Tibial artery (tissue), 4 donors: Measurements from ENCODE around the gene APOA1.
A peak's percentile ranks its signal among the peaks of the same experiment; 100 is the strongest.

Experiments
- DNase-seq, 2 donors: peaks; one replicate each; pipeline ENCODE4 v3.0.0-alpha.2; 2019
- H3K27ac ChIP-seq, 2 donors: fragments of 200-600 bp; sonication (generic) in 1 of 2; 1 replicate in 1 of 2; 2 replicates in 1 of 2; pipeline ENCODE4 v1.5.1; 2018 to 2019; ENCODE audit warnings: mild to moderate bottlenecking in 1 of 2
- H3K27me3 ChIP-seq, 2 donors: fragments of 200-600 bp; sonication (generic) in 1 of 2; one replicate each; pipeline versions ENCODE4 v1.5.1 to v1.6.0; 2016 to 2019
- H3K36me3 ChIP-seq, 3 donors: fragments of 200-600 bp; sonication (generic) in 2 of 3; one replicate each; pipeline ENCODE4 v1.5.1; 2016 to 2019; ENCODE audit warnings: mild to moderate bottlenecking in 2 of 3
- H3K4me1 ChIP-seq, 4 donors: fragments of 200-600 bp; sonication (generic) in 2 of 4; 1 replicate in 3 of 4; 2 replicates in 1 of 4; pipeline ENCODE4 v1.5.1; 2016 to 2019
- H3K4me3 ChIP-seq, 2 donors: fragments of 200-600 bp; sonication (generic) in 1 of 2; 1 replicate in 1 of 2; 2 replicates in 1 of 2; pipeline ENCODE4 v1.5.1; 2018 to 2019; ENCODE audit warnings: mild to moderate bottlenecking in 2 of 2
- H3K9me3 ChIP-seq, 3 donors: fragments of 200-600 bp; sonication (generic) in 1 of 3; one replicate each; pipeline ENCODE4 v1.5.1; 2016 to 2019
- CTCF ChIP-seq, 2 experiments: fragments of 200-600 bp in 1 of 2; fragments of 450-650 bp in 1 of 2; IDR thresholded peaks; one replicate each; pipeline ENCODE4 v1.5.1; 2017 to 2019; ENCODE audit warnings: antibody characterized with exemption in 2 of 2, mild to moderate bottlenecking in 1 of 2, moderate library complexity in 1 of 2
- intact Hi-C: fragments of 100-400 bp; cut with DNase I; formaldehyde crosslinking; loops from one replicate; pipeline ENCODE4 v1.15.0; 2023; ENCODE audit warnings: low total_unique reads

Gene APOA1

GRCh38 chr11:116787436-116787785 lies 50.0 kb downstream of the APOA1 start:
- no peak for TF ChIP-seq CTCF (IDR thresholded peaks at IDR 0.05)
- no peak for DNase-seq
- intact Hi-C loops = loop anchor here (10.0 kb wide), 1 partner anchor 447 kb away; the partner anchor contains the start of genes PCSK7 and RNF214

GRCh38 chr11:116786966-116787365 lies 50.5 kb downstream of the APOA1 start:
- intact Hi-C loops = loop anchor here (10.0 kb wide), 1 partner anchor 448 kb away; the partner anchor contains the start of genes PCSK7 and RNF214
- peaks cover 43 to 48% (median 46%) of the 10 kb centered on the region in 3 donors for H3K36me3 ChIP-seq
- H3K4me1 ChIP-seq = peaks cover 0 to 35% (median 23%) of the 10 kb centered on the region in 4 donors
- H3K27ac ChIP-seq = peak overlapping the region; percentile 86 to 88
- H3K4me3 ChIP-seq = peak overlapping the region; percentile 98 to 100
- DNase-seq = no peak
- no peak for TF ChIP-seq CTCF (IDR thresholded peaks at IDR 0.05)
- peaks cover 0 to 3% of the 10 kb centered on the region in 2 donors for H3K27me3 ChIP-seq
- H3K9me3 ChIP-seq = no peaks in the 10 kb centered on the region

More at GRCh38 chr11:116787436-116787785, 50.0 kb downstream of the APOA1 start:
- H3K27me3 ChIP-seq = peaks cover 0 to 3% of the 10 kb centered on the region in 2 donors
- peak overlapping the region; percentile 98 to 100 for H3K4me3 ChIP-seq
- H3K36me3 ChIP-seq = peaks cover 38 to 43% (median 42%) of the 10 kb centered on the region in 3 donors
- peaks cover 0 to 35% (median 23%) of the 10 kb centered on the region in 4 donors for H3K4me1 ChIP-seq
- H3K27ac ChIP-seq = peak overlapping the region; percentile 86 to 88
- H3K9me3 ChIP-seq = no peaks in the 10 kb centered on the region

GRCh38 chr11:116786326-116786725 lies 51.1 kb downstream of the APOA1 start:
- DNase-seq = no peak
- peaks cover 0 to 32% (median 22%) of the 10 kb centered on the region in 4 donors for H3K4me1 ChIP-seq
- TF ChIP-seq CTCF (IDR thresholded peaks at IDR 0.05) = no peak
- H3K27ac ChIP-seq = no peak overlapping the region
- H3K36me3 ChIP-seq = peaks cover 49 to 54% (median 51%) of the 10 kb centered on the region in 3 donors
- peak overlapping the region in 1 of 2 donors; percentile 100 for H3K4me3 ChIP-seq
- intact Hi-C loops = loop anchor here (10.0 kb wide), 1 partner anchor 448 kb away; the partner anchor contains the start of genes PCSK7 and RNF214
- peaks cover 0 to 3% of the 10 kb centered on the region in 2 donors for H3K27me3 ChIP-seq
- no peaks in the 10 kb centered on the region for H3K9me3 ChIP-seq
